A549 (cell line): ENCODE data around the gene ESR1. TPM values are rescaled to one million over a fixed set of nuclear protein-coding genes. Genes with fewer than 3 reads are reported as not detected.

Experiments used
- ATAC-seq, 2 experiments: fragments of 200-7000 bp in 1 of 2; fragments of >200 bp in 1 of 2; cut with Nextera tagmentation in 1 of 2; cut with Tn5 transposase in 1 of 2; 3 replicates each; pipeline versions ENCODE4 v1.8.0 to v1.9.1; 2018 to 2020; ENCODE audit warnings: mild to moderate bottlenecking in 1 of 2, moderate library complexity in 1 of 2
- CTCF ChIA-PET: fragments of 300-600 bp; sonication (Branson Sonifier 250); formaldehyde crosslinking; extraction: SDS; loops from one replicate; lab custom pipeline; 2021; ENCODE audit warnings: antibody characterized with exemption, inconsistent platforms; lab: Yijun Ruan, JAX
- POLR2A ChIA-PET: fragments of 350-600 bp; formaldehyde crosslinking; extraction: SDS; loops from one replicate; lab custom pipeline; 2021; ENCODE audit warnings: antibody characterized with exemption, inconsistent platforms; lab: Yijun Ruan, JAX
- DNase-seq, 2 experiments: peaks; one replicate each; pipeline versions ENCODE4 v3.0.0 to v3.0.0-alpha.2; 2011 to 2016; ENCODE audit warnings: low read depth in 1 of 2, low spot score in 1 of 2
- FAIRE-seq: peaks from 2 replicates; lab custom pipeline; 2011; peaks lifted over from hg19 to GRCh38; lab: Jason Lieb, UNC
- H3K27ac ChIP-seq, 2 experiments: fragments of >200 bp; sonication (Bioruptor Twin); formaldehyde crosslinking; 3 replicates each; pipeline ENCODE4 v1.5.1; 2016 to 2017
- H3K4me1 ChIP-seq: fragments of >200 bp; sonication (Bioruptor Twin); formaldehyde crosslinking; 3 replicates; pipeline ENCODE4 v1.6.1; 2016
- H3K4me2 ChIP-seq: fragments of >200 bp; sonication (Bioruptor Twin); formaldehyde crosslinking; 3 replicates; pipeline ENCODE4 v1.6.1; 2016
- H3K4me3 ChIP-seq: fragments of >200 bp; sonication (Bioruptor Twin); formaldehyde crosslinking; 3 replicates; pipeline ENCODE4 v1.5.1; 2016
- H3K9me3 ChIP-seq: fragments of >200 bp; sonication (Bioruptor Twin); formaldehyde crosslinking; 3 replicates; pipeline ENCODE4 v1.6.1; 2016
- ATOH8 ChIP-seq: fragments of 250-450 bp; sonication (Bioruptor Pico); IDR thresholded peaks from 2 replicates; pipeline ENCODE4 v1.5.0; 2020; ENCODE audit warnings: low read depth, mild to moderate bottlenecking, moderate library complexity
- BHLHE40 ChIP-seq: IDR thresholded peaks from 2 replicates; pipeline ENCODE4 v1.6.1; 2012; ENCODE audit warnings: low read depth, low read length, inconsistent platforms
- CBX2 ChIP-seq: fragments of 200-600 bp; sonication (generic); IDR thresholded peaks from 2 replicates; pipeline ENCODE4 v1.6.1; 2016; ENCODE audit warnings: low read depth, mild to moderate bottlenecking, borderline replicate concordance
- CEBPB ChIP-seq, 2 experiments: fragments of >200 bp in 1 of 2; sonication (Bioruptor Twin) in 1 of 2; formaldehyde crosslinking in 1 of 2; IDR thresholded peaks; 2 replicates each; pipeline ENCODE4 v1.6.1; 2012 to 2016
- EP300 ChIP-seq, 2 experiments: fragments of >200 bp; sonication (Bioruptor Twin); formaldehyde crosslinking; IDR thresholded peaks; 2 replicates in 1 of 2; 3 replicates in 1 of 2; pipeline ENCODE4 v1.6.1; 2016 to 2017
- FOSL2 ChIP-seq, 2 experiments: fragments of 450-650 bp in 1 of 2; fragments of >200 bp in 1 of 2; sonication (Bioruptor Twin) in 1 of 2; formaldehyde crosslinking; IDR thresholded peaks; 2 replicates each; pipeline versions ENCODE4 v1.5.0 to v1.6.1; 2016 to 2020; ENCODE audit warnings: mild to moderate bottlenecking in 1 of 2, moderate library complexity in 1 of 2
- FOXS1 ChIP-seq: fragments of 250-450 bp; sonication (Bioruptor Pico); IDR thresholded peaks from 2 replicates; pipeline ENCODE4 v1.5.0; 2020; ENCODE audit warnings: mild to moderate bottlenecking, moderate library complexity
- GATA3 ChIP-seq: IDR thresholded peaks from 2 replicates; pipeline ENCODE4 v1.6.1; 2012; ENCODE audit warnings: borderline replicate concordance
- HMGXB4 ChIP-seq: fragments of 250-450 bp; sonication (Bioruptor Pico); IDR thresholded peaks from 2 replicates; pipeline ENCODE4 v1.5.0; 2021; ENCODE audit warnings: mild to moderate bottlenecking, moderate library complexity, borderline replicate concordance
- HOXB13 ChIP-seq: fragments of 250-450 bp; sonication (Bioruptor Pico); IDR thresholded peaks from 2 replicates; pipeline ENCODE4 v1.5.0; 2020; ENCODE audit warnings: low read depth, mild to moderate bottlenecking, moderate library complexity
- JUN ChIP-seq, 2 experiments: fragments of >200 bp; sonication (Bioruptor Twin); formaldehyde crosslinking; IDR thresholded peaks; 2 replicates in 1 of 2; 3 replicates in 1 of 2; pipeline ENCODE4 v1.6.1; 2016 to 2017
- MAX ChIP-seq: IDR thresholded peaks from 2 replicates; pipeline ENCODE4 v1.6.1; 2012
- MYC ChIP-seq: IDR thresholded peaks from 2 replicates; pipeline ENCODE4 v1.6.1; 2012; ENCODE audit warnings: mild to moderate bottlenecking, inconsistent platforms, low read length, improper control_type of control experiment, borderline replicate concordance
- NPAS2 ChIP-seq: fragments of 250-450 bp; sonication (Bioruptor Pico); IDR thresholded peaks from 2 replicates; pipeline ENCODE4 v1.8.0; 2022; ENCODE audit warnings: mild to moderate bottlenecking, moderate library complexity, borderline replicate concordance
- PBX3 ChIP-seq: IDR thresholded peaks from 2 replicates; pipeline ENCODE4 v1.6.1; 2012
- POLR2A ChIP-seq: IDR thresholded peaks from 2 replicates; pipeline ENCODE4 v1.6.1; 2012; ENCODE audit warnings: mild to moderate bottlenecking, low read length
- POLR2AphosphoS2 ChIP-seq: conservative IDR thresholded peaks from 2 replicates; pipeline ENCODE4 v1.6.1; 2012; ENCODE audit warnings: low read length, improper control_type of control experiment, inconsistent platforms
- RAD21 ChIP-seq, 2 experiments: fragments of >200 bp in 1 of 2; sonication (Bioruptor Twin) in 1 of 2; formaldehyde crosslinking in 1 of 2; IDR thresholded peaks in 1 of 2; conservative IDR thresholded peaks in 1 of 2; 2 replicates in 1 of 2; 3 replicates in 1 of 2; pipeline ENCODE4 v1.6.1; 2012 to 2018; ENCODE audit warnings: inconsistent platforms in 1 of 2
- RARB ChIP-seq: fragments of 250-450 bp; sonication (Bioruptor Pico); IDR thresholded peaks from 2 replicates; pipeline ENCODE4 v1.8.0; 2021; ENCODE audit warnings: mild to moderate bottlenecking, moderate library complexity
- RCOR1 ChIP-seq: fragments of 150-350 bp; IDR thresholded peaks from 2 replicates; pipeline ENCODE4 v1.6.1; 2014; ENCODE audit warnings: antibody characterized with exemption, low read length, low read depth
- REST ChIP-seq: fragments of 200-600 bp; sonication (generic); IDR thresholded peaks from 2 replicates; pipeline ENCODE4 v1.6.1; 2016; ENCODE audit warnings: antibody characterized with exemption, mild to moderate bottlenecking, moderate library complexity
- RNF2 ChIP-seq: fragments of 200-600 bp; sonication (generic); IDR thresholded peaks from 2 replicates; pipeline ENCODE4 v1.6.1; 2016; ENCODE audit warnings: low read depth, mild to moderate bottlenecking, antibody characterized with exemption, moderate library complexity, borderline replicate concordance
- SMC3 ChIP-seq: fragments of >200 bp; sonication (Bioruptor Twin); formaldehyde crosslinking; IDR thresholded peaks from 3 replicates; pipeline ENCODE4 v1.6.1; 2018; ENCODE audit warnings: inconsistent platforms
- USF2 ChIP-seq: fragments of 450-650 bp; IDR thresholded peaks from 2 replicates; pipeline ENCODE4 v1.6.1; 2014; ENCODE audit warnings: antibody characterized with exemption
- ZC3H11A ChIP-seq: fragments of 450-650 bp; IDR thresholded peaks from 2 replicates; pipeline ENCODE4 v1.6.1; 2014; ENCODE audit warnings: antibody characterized with exemption, mild to moderate bottlenecking
- ZNF302 ChIP-seq: fragments of 250-450 bp; sonication (Bioruptor Pico); IDR thresholded peaks from 2 replicates; pipeline ENCODE4 v1.9.0; 2021; ENCODE audit warnings: inconsistent platforms, mild to moderate bottlenecking, moderate library complexity
- ZSCAN20 ChIP-seq: fragments of 250-450 bp; sonication (Bioruptor Pico); IDR thresholded peaks from 2 replicates; pipeline ENCODE4 v1.8.0; 2022; ENCODE audit warnings: mild to moderate bottlenecking, moderate library complexity
- WGBS: methylation state at CpG from one replicate; pipeline ENCODE4 v1.1.6; 2017; ENCODE audit errors: missing lambda C conversion rate; 5-methylcytosine and 5-hydroxymethylcytosine counted together
- polyA plus RNA-seq, 4 experiments: library from polyadenylated mRNA; depleted of rRNA in 3 of 4; stranded (reverse); fragments of >200 nt; fragmentation: RNase III in 1 of 4; extraction: RNeasy Plus Mini Kit Qiagen cat#74134 plus additional on column Dnase treatment in 1 of 4; gene quantifications; 2 replicates in 3 of 4; 3 replicates in 1 of 4; pipeline ENCODE4 v1.2.3, GENCODE V29; 2011 to 2017
- TF ChIP-seq, protein P1 (sequence below): fragments of >200 bp; sonication (Bioruptor Twin); formaldehyde crosslinking; IDR thresholded peaks from 3 replicates; pipeline ENCODE4 v1.5.1; 2016
- TF ChIP-seq, protein P2 (sequence below): fragments of >200 bp; sonication (Bioruptor Twin); formaldehyde crosslinking; IDR thresholded peaks from 2 replicates; pipeline ENCODE4 v1.6.1; 2016

The ESR1 gene
- polyA plus RNA-seq, 2 of the 4 experiments (the other 2 are of a cell fraction): not detected

GRCh38 chr6:151882206-151882605 is 74.7 kb downstream of the ESR1 start:
- Histone ChIP-seq H3K27ac (no peak overlapping the region), H3K4me1 (no peaks in the 10 kb centered on the region), H3K4me2 (no peak overlapping the region), H3K4me3 (no peak overlapping the region), H3K9me3 (no peaks in the 10 kb centered on the region)
- TF ChIP-seq ZSCAN20 (no peak), POLR2AphosphoS2 (no peak), CBX2 (no peak), HMGXB4 (CRISPR knock-in tag) (no peak), ATOH8 (CRISPR knock-in tag) (no peak), RCOR1 (no peak), RNF2 (no peak), JUN (IDR thresholded peaks at IDR 0.05) (no peak), SMC3 (no peak), MYC (no peak), RAD21 (conservative IDR thresholded peaks at IDR 0.05 in 1 of 2, IDR thresholded peaks at IDR 0.05 in 1 of 2) (no peak), POLR2A (no peak), FOSL2 (IDR thresholded peaks at IDR 0.05) (no peak), FOSL2 (CRISPR knock-in tag; IDR thresholded peaks at IDR 0.05) (no peak), GATA3 (no peak), BHLHE40 (no peak), RARB (CRISPR knock-in tag) (no peak), HOXB13 (no peak)
- TF ChIP-seq, protein P1, sequence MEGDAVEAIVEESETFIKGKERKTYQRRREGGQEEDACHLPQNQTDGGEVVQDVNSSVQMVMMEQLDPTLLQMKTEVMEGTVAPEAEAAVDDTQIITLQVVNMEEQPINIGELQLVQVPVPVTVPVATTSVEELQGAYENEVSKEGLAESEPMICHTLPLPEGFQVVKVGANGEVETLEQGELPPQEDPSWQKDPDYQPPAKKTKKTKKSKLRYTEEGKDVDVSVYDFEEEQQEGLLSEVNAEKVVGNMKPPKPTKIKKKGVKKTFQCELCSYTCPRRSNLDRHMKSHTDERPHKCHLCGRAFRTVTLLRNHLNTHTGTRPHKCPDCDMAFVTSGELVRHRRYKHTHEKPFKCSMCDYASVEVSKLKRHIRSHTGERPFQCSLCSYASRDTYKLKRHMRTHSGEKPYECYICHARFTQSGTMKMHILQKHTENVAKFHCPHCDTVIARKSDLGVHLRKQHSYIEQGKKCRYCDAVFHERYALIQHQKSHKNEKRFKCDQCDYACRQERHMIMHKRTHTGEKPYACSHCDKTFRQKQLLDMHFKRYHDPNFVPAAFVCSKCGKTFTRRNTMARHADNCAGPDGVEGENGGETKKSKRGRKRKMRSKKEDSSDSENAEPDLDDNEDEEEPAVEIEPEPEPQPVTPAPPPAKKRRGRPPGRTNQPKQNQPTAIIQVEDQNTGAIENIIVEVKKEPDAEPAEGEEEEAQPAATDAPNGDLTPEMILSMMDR: no peak
- TF ChIP-seq, protein P2, sequence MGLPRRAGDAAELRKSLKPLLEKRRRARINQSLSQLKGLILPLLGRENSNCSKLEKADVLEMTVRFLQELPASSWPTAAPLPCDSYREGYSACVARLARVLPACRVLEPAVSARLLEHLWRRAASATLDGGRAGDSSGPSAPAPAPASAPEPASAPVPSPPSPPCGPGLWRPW: no peak
- FAIRE-seq (no peak), DNase-seq (no peak), ATAC-seq (no peak)
- ChIA-PET POLR2A (interaction anchor here (0.6 kb wide), 1 partner anchor 232 kb away, joined by 5 read pairs; no protein-coding TSS in a partner anchor), CTCF (no interaction called here)
- 56% methylated on average over 5 of the region's 5 CpGs for WGBS

- ChIA-PET POLR2A (no interaction called here), CTCF (no interaction called here)
- 90% methylated on average over 4 of the region's 4 CpGs for WGBS
- Histone ChIP-seq H3K9me3 (no peaks in the 10 kb centered on the region), H3K4me3 (no peak overlapping the region), H3K27ac (no peak overlapping the region), H3K4me1 (no peaks in the 10 kb centered on the region), H3K4me2 (no peak overlapping the region)
- no peak for ATAC-seq
- no peak for FAIRE-seq
- TF ChIP-seq MAX: no peak
- no peak for TF ChIP-seq EP300 (IDR thresholded peaks at IDR 0.05)
- TF ChIP-seq SMC3: no peak
- TF ChIP-seq FOXS1 (CRISPR knock-in tag): no peak
- TF ChIP-seq CEBPB (IDR thresholded peaks at IDR 0.05): no peak
- no peak for TF ChIP-seq PBX3
- TF ChIP-seq ZC3H11A: no peak
- TF ChIP-seq REST: no peak
- TF ChIP-seq ZNF302: no peak
- TF ChIP-seq HOXB13: no peak
- no peak for TF ChIP-seq USF2
- TF ChIP-seq NPAS2 (CRISPR knock-in tag): no peak
- no peak for DNase-seq
These were observed 77.8 kb downstream of the ESR1 start for GRCh38 chr6:151885234-151885633.
